ENCODE data around the gene PCA3. TPM values are rescaled to one million over a fixed set of nuclear protein-coding genes. Genes with fewer than 3 reads are reported as not detected.

The PCA3 gene
- total RNA-seq, 1 experiment from 2014 or later: not detected

GRCh38 chr9:76766126-76766525 lies 1.9 kb downstream of the PCA3 start (continued):
- no peak for TF ChIP-seq GRHL2 (CRISPR knock-in tag; IDR thresholded peaks at IDR 0.05; ENCODE audit: insufficient replicate concordance, severe bottlenecking)

GRCh38 chr9:76772686-76773445 lies 8.6 kb downstream of the PCA3 start:
- CTCF ChIA-PET: no interaction called here
- Mint-ChIP-seq H3K9me3 (no peaks in the 10 kb centered on the region), H3K36me3 (no peaks in the 10 kb centered on the region), H3K27me3 (ENCODE audit: low read depth) (no peaks in the 10 kb centered on the region; the same call in 1 of the 2 replicates), H3K4me3 (no peak overlapping the region), H3K27ac (no peak overlapping the region), H3K4me1 (no peaks in the 10 kb centered on the region)
- TF ChIP-seq NR3C1 (CRISPR knock-in tag; conservative IDR thresholded peaks at IDR 0.05; ENCODE audit: low read depth) (no peak), ZNF396 (CRISPR knock-in tag; IDR thresholded peaks at IDR 0.05; ENCODE audit: borderline replicate concordance) (no peak), GABPB1 (CRISPR knock-in tag; IDR thresholded peaks at IDR 0.05) (no peak), IRF1 (CRISPR knock-in tag; IDR thresholded peaks at IDR 0.05) (no peak), AR (CRISPR knock-in tag; IDR thresholded peaks at IDR 0.05) (no peak), ARID4B (CRISPR knock-in tag; IDR thresholded peaks at IDR 0.05; ENCODE audit: borderline replicate concordance) (no peak), ERG (CRISPR knock-in tag; IDR thresholded peaks at IDR 0.05) (no peak), TEAD1 (CRISPR knock-in tag; IDR thresholded peaks at IDR 0.05) (no peak), ATF2 (CRISPR knock-in tag; IDR thresholded peaks at IDR 0.05; ENCODE audit: borderline replicate concordance, low read depth) (no peak), TEAD4 (CRISPR knock-in tag; IDR thresholded peaks at IDR 0.05) (no peak), ZNF423 (CRISPR knock-in tag; IDR thresholded peaks at IDR 0.05) (no peak), SOX15 (CRISPR knock-in tag; IDR thresholded peaks at IDR 0.05) (no peak), CTCF (IDR thresholded peaks at IDR 0.05) (no peak), NFATC4 (CRISPR knock-in tag; IDR thresholded peaks at IDR 0.05) (no peak)
- POLR2A ChIA-PET: no interaction called here
- DNase-seq (ENCODE audit: low spot score): no peak
- no peak for ATAC-seq

All from WTC11 (cell line).